ACC112 (cell line): ENCODE results near the gene ARHGEF11.

Source experiments
- H2AFZ ChIP-seq: fragments of 200-600 bp; sonication (generic); one replicate; pipeline ENCODE4 v1.6.0; 2017; ENCODE audit warnings: antibody characterized with exemption, low read length; ENCODE audit not compliant: unreplicated experiment
- H3K27ac ChIP-seq: fragments of 200-600 bp; sonication (generic); 2 replicates; pipeline ENCODE4 v1.5.1; 2014; ENCODE audit warnings: low read depth, mild to moderate bottlenecking, antibody characterized with exemption, low read length, moderate library complexity
- H3K27me3 ChIP-seq: fragments of 200-600 bp; sonication (generic); 2 replicates; pipeline ENCODE4 v1.6.1; 2014; ENCODE audit warnings: mild to moderate bottlenecking, antibody characterized with exemption, low read length, moderate library complexity, mixed read lengths; ENCODE audit not compliant: insufficient read depth
- H3K36me3 ChIP-seq: fragments of 200-600 bp; sonication (generic); 2 replicates; pipeline ENCODE4 v1.6.1; 2016; ENCODE audit warnings: mild to moderate bottlenecking, antibody characterized with exemption, low read length, moderate library complexity, mixed read lengths; ENCODE audit not compliant: insufficient read depth
- H3K4me1 ChIP-seq: fragments of 200-600 bp; sonication (generic); one replicate; pipeline ENCODE4 v1.6.1; 2016; ENCODE audit warnings: low read length, mixed read lengths; ENCODE audit not compliant: insufficient read depth, unreplicated experiment, control insufficient read depth
- H3K4me3 ChIP-seq: fragments of 200-600 bp; sonication (generic); 2 replicates; pipeline ENCODE4 v1.5.1; 2014; ENCODE audit warnings: mild to moderate bottlenecking, low read depth, low read length
- H3K79me2 ChIP-seq: fragments of 200-600 bp; sonication (generic); one replicate; pipeline ENCODE4 v1.6.0; 2016; ENCODE audit warnings: low read length; ENCODE audit not compliant: control insufficient read depth, unreplicated experiment, insufficient read depth

ARHGEF11 gene

DNA sequence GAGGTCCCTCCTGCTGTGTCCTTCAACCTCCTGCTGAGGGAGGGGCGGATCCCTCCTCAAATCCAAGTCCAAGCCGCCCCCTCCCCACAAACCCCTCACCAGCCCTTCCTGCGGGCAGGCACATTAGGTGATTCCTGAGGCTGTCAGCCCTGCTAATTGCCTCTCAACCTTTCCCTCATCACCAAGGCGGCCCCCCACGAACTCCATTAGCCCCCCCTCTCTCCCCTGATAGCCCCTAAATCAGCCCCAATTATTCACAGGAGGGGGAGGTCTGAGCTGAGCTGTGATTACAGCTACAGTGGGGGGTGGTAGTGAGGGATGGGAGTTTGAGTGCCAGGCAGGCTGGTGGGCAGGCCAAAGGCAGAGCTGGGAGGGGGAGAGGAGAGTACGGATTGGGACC lies 157.8 kb downstream of the ARHGEF11 start:
- H3K79me2 ChIP-seq: no peaks in the 10 kb centered on the region
- H3K4me3 ChIP-seq: no peak overlapping the region
- no peak overlapping the region for H3K27ac ChIP-seq
- no peaks in the 10 kb centered on the region for H3K4me1 ChIP-seq
- no peaks in the 10 kb centered on the region for H3K36me3 ChIP-seq
- no peak overlapping the region for H2AFZ ChIP-seq
- H3K27me3 ChIP-seq: no peaks in the 10 kb centered on the region

GRCh38 chr1:156887317-156887716 lies 158.2 kb downstream of the ARHGEF11 start:
- Histone ChIP-seq H3K27me3 (no peaks in the 10 kb centered on the region), H2AFZ (no peak overlapping the region), H3K27ac (no peak overlapping the region), H3K4me3 (no peak overlapping the region), H3K4me1 (no peaks in the 10 kb centered on the region), H3K79me2 (no peaks in the 10 kb centered on the region), H3K36me3 (no peaks in the 10 kb centered on the region)

DNA sequence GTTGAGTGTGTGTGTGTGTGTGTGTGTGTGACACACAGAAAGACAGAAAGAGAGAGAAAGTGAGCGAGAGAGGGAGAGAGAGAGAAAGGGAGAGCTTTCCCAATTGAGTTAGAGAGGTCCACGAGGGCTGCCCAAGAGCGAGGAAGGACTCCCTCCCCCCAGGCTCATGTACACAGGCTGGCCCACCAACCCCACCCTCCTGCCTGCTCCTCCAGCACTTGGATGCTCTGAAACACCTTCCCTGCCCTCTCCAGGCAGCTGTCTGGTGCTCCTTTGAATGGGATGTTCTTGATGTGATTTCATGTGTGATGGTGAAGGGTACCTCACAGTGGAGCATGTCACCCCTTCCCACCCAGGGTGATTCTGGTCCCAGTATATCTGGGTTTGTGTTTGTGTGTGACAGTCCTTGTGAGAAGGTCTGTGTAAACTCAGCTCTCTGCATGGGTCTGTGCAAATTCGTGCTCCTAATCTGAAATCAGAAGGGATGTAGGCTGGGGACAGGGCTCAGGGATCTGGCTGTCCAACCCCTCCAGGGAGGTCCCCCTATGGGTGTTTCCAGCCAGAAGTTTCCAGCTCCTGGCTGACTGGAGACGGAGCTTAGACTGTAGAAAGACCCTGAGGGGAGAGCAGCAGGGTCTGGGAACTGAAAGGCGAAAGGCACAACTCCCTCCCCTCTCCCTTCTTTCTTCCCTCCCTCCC lies 158.8 kb downstream of the ARHGEF11 start:
- no peaks in the 10 kb centered on the region for H3K36me3 ChIP-seq
- no peak overlapping the region for H3K27ac ChIP-seq
- no peak overlapping the region for H3K4me3 ChIP-seq
- no peaks in the 10 kb centered on the region for H3K79me2 ChIP-seq
- H2AFZ ChIP-seq: no peak overlapping the region
- no peaks in the 10 kb centered on the region for H3K4me1 ChIP-seq
- H3K27me3 ChIP-seq: no peaks in the 10 kb centered on the region

GRCh38 chr1:156885880-156886355 lies 159.6 kb downstream of the ARHGEF11 start:
- no peak overlapping the region for H3K27ac ChIP-seq
- H3K79me2 ChIP-seq: no peaks in the 10 kb centered on the region
- H3K36me3 ChIP-seq: no peaks in the 10 kb centered on the region
- H2AFZ ChIP-seq: no peak overlapping the region
- H3K4me1 ChIP-seq: no peaks in the 10 kb centered on the region
- no peaks in the 10 kb centered on the region for H3K27me3 ChIP-seq
- H3K4me3 ChIP-seq: no peak overlapping the region

GRCh38 chr1:156885314-156885713 lies 160.2 kb downstream of the ARHGEF11 start:
- Histone ChIP-seq H3K27me3 (no peaks in the 10 kb centered on the region), H3K36me3 (no peaks in the 10 kb centered on the region), H3K27ac (no peak overlapping the region), H2AFZ (no peak overlapping the region), H3K4me3 (no peak overlapping the region), H3K4me1 (no peaks in the 10 kb centered on the region), H3K79me2 (no peaks in the 10 kb centered on the region)
